GM18870 (cell line): ENCODE results near the gene SCYGR6.
"Not testable (repeated sequence)": the region's sequence is repeated elsewhere in the genome, so short reads cannot be mapped to it uniquely, and the experiment has no call there.

Experiments used
- ATAC-seq: cut with Tn5 transposase; IDR thresholded peaks from one replicate; pipeline ENCODE4 v1.9.1; 2021; ENCODE audit warnings: moderate library complexity; ENCODE audit not compliant: unreplicated experiment

The SCYGR6 gene

GRCh38 chr2:227724394-227725039, at the start of gene SCYGR6:
Gene SCYGR6, minus strand, starts transcription at chr2:227724757. Its CDS starts 0 bp downstream, at chr2:227724757.
- ATAC-seq, result no peak

GRCh38 chr2:227774011-227774624, 49.6 kb upstream of the SCYGR6 start:
- no peak for ATAC-seq

- no peak for ATAC-seq
These were observed 48.4 kb upstream of the SCYGR6 start for GRCh38 chr2:227772932-227773331.

GRCh38 chr2:227772197-227772661, 47.7 kb upstream of the SCYGR6 start:
- ATAC-seq, result no peak

GRCh38 chr2:227767830-227768229, 43.3 kb upstream of the SCYGR6 start:
- ATAC-seq, result no peak

- peak; percentile 91 for ATAC-seq
These were observed 41.9 kb upstream of the SCYGR6 start for GRCh38 chr2:227766373-227766883.

- ATAC-seq, result peak; percentile 9
These were observed 41.3 kb upstream of the SCYGR6 start for GRCh38 chr2:227765788-227766372.

GRCh38 chr2:227761740-227762476, 37.4 kb upstream of the SCYGR6 start:
- ATAC-seq, result no peak

- ATAC-seq, result no peak
These were observed 35.0 kb upstream of the SCYGR6 start for GRCh38 chr2:227759411-227760118.

GRCh38 chr2:227756261-227756660, 31.7 kb upstream of the SCYGR6 start:
- not testable (repeated sequence) for ATAC-seq

GRCh38 chr2:227748079-227748478, 23.5 kb upstream of the SCYGR6 start:
- ATAC-seq, result no peak

- no peak for ATAC-seq
These were observed 21.0 kb upstream of the SCYGR6 start, which contains the start of gene SCYGR8 for GRCh38 chr2:227745594-227745993. Gene SCYGR8, plus strand, starts transcription at chr2:227745894. Its CDS starts 0 bp downstream, at chr2:227745894.

GRCh38 chr2:227740705-227741104, 16.1 kb upstream of the SCYGR6 start:
- ATAC-seq, result not testable (repeated sequence)

- no peak for ATAC-seq
These were observed 14.8 kb upstream of the SCYGR6 start for GRCh38 chr2:227739351-227739750.

GRCh38 chr2:227728035-227728434, 3.5 kb upstream of the SCYGR6 start, which contains the start of gene SCYGR7:
Gene SCYGR7, plus strand, starts transcription at chr2:227728335. Its CDS starts 0 bp downstream, at chr2:227728335.
- no peak for ATAC-seq

GRCh38 chr2:227722821-227723220, 1.7 kb downstream of the SCYGR6 start:
- ATAC-seq, result not testable (repeated sequence)

- no peak for ATAC-seq
These were observed 3.9 kb downstream of the SCYGR6 start for GRCh38 chr2:227720680-227721079.

- ATAC-seq, result no peak
These were observed 4.9 kb downstream of the SCYGR6 start for GRCh38 chr2:227719641-227720040.

GRCh38 chr2:227717687-227718567, 6.6 kb downstream of the SCYGR6 start, which contains the start of gene SLC19A3:
Gene SLC19A3, minus strand, starts transcription at chr2:227718028. Its CDS starts 15,710 bp downstream, at chr2:227702318.
- ATAC-seq, result no peak
